ENCODE measurements around the gene PLXDC2. TPM values are rescaled to one million over a fixed set of nuclear protein-coding genes. Genes with fewer than 3 reads are reported as not detected.

Gene PLXDC2
- total RNA-seq, 5 donors from 2014 or later (not counting 1 experiment from before 2014, with no cell fraction given), result 0.49 to 1.1 (median 0.56) TPM

DNA sequence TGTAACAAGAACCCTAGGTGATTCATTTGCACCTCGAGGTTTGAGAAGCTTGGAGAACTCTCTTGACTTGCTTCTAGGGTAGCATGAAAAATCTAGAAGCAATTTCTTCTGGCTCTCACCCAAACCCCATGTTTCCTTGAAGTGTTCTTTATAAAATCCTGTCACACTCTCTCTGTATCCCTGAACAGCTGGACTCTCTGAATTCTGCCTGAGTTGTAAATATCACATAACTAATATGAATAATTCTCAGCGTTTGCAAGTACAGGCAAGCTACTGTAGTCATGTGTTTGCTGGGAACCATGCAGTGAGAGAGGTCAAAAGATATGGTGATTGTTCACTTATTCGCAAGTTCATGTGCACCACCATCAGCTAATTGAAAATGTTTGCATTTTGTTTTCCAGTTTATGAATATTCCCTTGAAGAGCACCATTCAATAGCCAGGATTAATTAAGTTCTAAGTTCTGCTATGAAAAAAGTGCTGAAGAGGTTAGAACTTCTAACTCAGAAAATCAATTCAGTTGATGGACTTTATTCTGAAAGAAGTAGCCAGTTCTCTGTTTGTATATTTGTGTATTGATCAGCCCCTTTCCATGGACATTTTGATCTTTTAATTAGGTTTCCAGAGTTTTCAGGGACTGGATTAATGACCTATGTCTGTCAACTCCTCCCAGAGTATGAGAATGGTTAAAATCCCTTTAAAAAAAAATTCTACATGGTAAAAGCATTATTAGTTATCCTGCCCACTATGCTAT lies 243.0 kb downstream of the PLXDC2 start:
- Mint-ChIP-seq H3K27ac (no peak overlapping the region), H3K4me3 (no peak overlapping the region), H3K36me3 (no peaks in the 10 kb centered on the region), H3K4me1 (no peaks in the 10 kb centered on the region), H3K9me3 (peaks cover 0 to 11% (median 5%) of the 10 kb centered on the region in 3 donors), H3K27me3 (no peaks in the 10 kb centered on the region)
- Histone ChIP-seq H3K36me3 (ENCODE audit: control insufficient read depth in 2 of 2, extremely low read depth in 1 of 2, insufficient read depth in 1 of 2, low read length in 1 of 2) (no peaks in the 10 kb centered on the region), H3K4me3 (ENCODE audit: control insufficient read depth in 1 of 2, extremely low read depth in 1 of 2, low read length in 1 of 2) (no peak overlapping the region), H3K9me3 (no peaks in the 10 kb centered on the region), H3K4me1 (ENCODE audit: control insufficient read depth in 1 of 2, extremely low read depth in 1 of 2, insufficient read depth in 2 of 2, low read length in 2 of 2) (no peaks in the 10 kb centered on the region), H3K27ac (ENCODE audit: low read length) (no peak overlapping the region), H3K27me3 (replicated peaks in 1 of 2; ENCODE audit: control insufficient read depth in 2 of 2, extremely low read depth in 1 of 2, insufficient read depth in 2 of 2, low read length in 1 of 2) (no peaks in the 10 kb centered on the region)
- POLR2A ChIA-PET, result no interaction called here
- WGBS (ENCODE audit: insufficient coverage), result 80% methylated on average over 1 of the region's 3 CpGs
- DNase-seq (no peak), ATAC-seq (replicated peaks in 1 of 4) (no peak)
- CTCF ChIA-PET, result no interaction called here

GRCh38 chr10:20065814-20066213 lies 249.6 kb downstream of the PLXDC2 start:
- ChIA-PET CTCF (no interaction called here), POLR2A (interaction anchor here in 1 of 2 donors (0.6 kb wide), 1 partner anchor 13 kb away, joined by 4 read pairs; no protein-coding TSS in a partner anchor)
- H3K9me3 Mint-ChIP-seq, result peaks cover 2 to 14% (median 13%) of the 10 kb centered on the region in 3 donors
- H3K4me1 Mint-ChIP-seq, result no peaks in the 10 kb centered on the region
- Histone ChIP-seq H3K9me3 (no peaks in the 10 kb centered on the region), H3K27ac (ENCODE audit: low read length) (no peak overlapping the region), H3K4me1 (ENCODE audit: control insufficient read depth in 1 of 2, extremely low read depth in 1 of 2, insufficient read depth in 2 of 2, low read length in 2 of 2) (no peaks in the 10 kb centered on the region), H3K4me3 (ENCODE audit: control insufficient read depth in 1 of 2, extremely low read depth in 1 of 2, low read length in 1 of 2) (no peak overlapping the region), H3K27me3 (replicated peaks in 1 of 2; ENCODE audit: control insufficient read depth in 2 of 2, extremely low read depth in 1 of 2, insufficient read depth in 2 of 2, low read length in 1 of 2) (no peaks in the 10 kb centered on the region), H3K36me3 (ENCODE audit: control insufficient read depth in 2 of 2, extremely low read depth in 1 of 2, insufficient read depth in 1 of 2, low read length in 1 of 2) (no peaks in the 10 kb centered on the region)
- no peaks in the 10 kb centered on the region for H3K27me3 Mint-ChIP-seq
- H3K4me3 Mint-ChIP-seq, result no peak overlapping the region
- no peak overlapping the region for H3K27ac Mint-ChIP-seq
- DNase-seq (no peak), ATAC-seq (replicated peaks in 1 of 4) (no peak)
- H3K36me3 Mint-ChIP-seq, result no peaks in the 10 kb centered on the region
- 88% methylated on average over 3 of the region's 6 CpGs for WGBS (ENCODE audit: insufficient coverage)

DNA sequence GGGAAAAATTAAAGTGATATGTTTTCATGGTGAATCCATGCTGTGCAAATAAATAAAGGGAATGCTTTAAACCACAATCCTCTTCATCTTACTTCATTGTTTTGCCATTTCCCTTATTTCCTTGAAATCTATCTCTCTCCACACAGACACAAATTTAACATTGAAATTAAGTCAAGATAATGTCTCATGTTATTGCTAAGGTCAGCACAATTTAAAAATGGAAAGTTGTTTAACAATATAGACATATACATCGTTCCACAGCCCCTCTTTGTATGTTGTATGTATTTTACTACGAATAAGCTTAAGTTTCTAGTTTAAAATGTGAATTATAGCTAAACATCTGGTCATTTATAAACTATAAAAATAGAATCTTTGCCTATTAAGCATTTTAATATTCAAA lies 256.9 kb downstream of the PLXDC2 start:
- CTCF ChIA-PET, result no interaction called here

GRCh38 chr10:20075713-20076112 lies 259.5 kb downstream of the PLXDC2 start:
- no peak overlapping the region for H3K4me3 ChIP-seq (ENCODE audit: control insufficient read depth in 1 of 2, extremely low read depth in 1 of 2, low read length in 1 of 2)
- no peaks in the 10 kb centered on the region for H3K27me3 ChIP-seq (replicated peaks in 1 of 2; ENCODE audit: control insufficient read depth in 2 of 2, extremely low read depth in 1 of 2, insufficient read depth in 2 of 2, low read length in 1 of 2)
- POLR2A ChIA-PET, result no interaction called here
- WGBS (ENCODE audit: insufficient coverage), result no CpG with 5 or more reads among the region's 1 CpG
- no peak overlapping the region for H3K4me3 Mint-ChIP-seq
- H3K9me3 ChIP-seq, result no peaks in the 10 kb centered on the region
- ATAC-seq (replicated peaks in 1 of 4) (no peak), DNase-seq (no peak)
- H3K27ac Mint-ChIP-seq, result no peak overlapping the region
- H3K4me1 ChIP-seq (ENCODE audit: control insufficient read depth in 1 of 2, extremely low read depth in 1 of 2, insufficient read depth in 2 of 2, low read length in 2 of 2), result no peaks in the 10 kb centered on the region
- no peaks in the 10 kb centered on the region for H3K4me1 Mint-ChIP-seq
- no peaks in the 10 kb centered on the region for H3K36me3 Mint-ChIP-seq
- H3K27me3 Mint-ChIP-seq, result no peaks in the 10 kb centered on the region
- no peaks in the 10 kb centered on the region for H3K36me3 ChIP-seq (ENCODE audit: control insufficient read depth in 2 of 2, extremely low read depth in 1 of 2, insufficient read depth in 1 of 2, low read length in 1 of 2)
- no peak overlapping the region for H3K27ac ChIP-seq (ENCODE audit: low read length)
- CTCF ChIA-PET, result no interaction called here
- H3K9me3 Mint-ChIP-seq, result peaks cover 4 to 28% (median 15%) of the 10 kb centered on the region in 3 donors

More for the DNA sequence above, 256.9 kb downstream of the PLXDC2 start:
- Histone ChIP-seq H3K9me3 (no peaks in the 10 kb centered on the region), H3K36me3 (ENCODE audit: control insufficient read depth in 2 of 2, extremely low read depth in 1 of 2, insufficient read depth in 1 of 2, low read length in 1 of 2) (no peaks in the 10 kb centered on the region), H3K27ac (ENCODE audit: low read length) (no peak overlapping the region), H3K27me3 (replicated peaks in 1 of 2; ENCODE audit: control insufficient read depth in 2 of 2, extremely low read depth in 1 of 2, insufficient read depth in 2 of 2, low read length in 1 of 2) (no peaks in the 10 kb centered on the region), H3K4me3 (ENCODE audit: control insufficient read depth in 1 of 2, extremely low read depth in 1 of 2, low read length in 1 of 2) (no peak overlapping the region), H3K4me1 (ENCODE audit: control insufficient read depth in 1 of 2, extremely low read depth in 1 of 2, insufficient read depth in 2 of 2, low read length in 2 of 2) (no peaks in the 10 kb centered on the region)
- WGBS (ENCODE audit: insufficient coverage), result no CpG with 5 or more reads among the region's 2 CpGs
- Mint-ChIP-seq H3K4me1 (no peaks in the 10 kb centered on the region), H3K36me3 (no peaks in the 10 kb centered on the region), H3K4me3 (no peak overlapping the region), H3K9me3 (peaks cover 2 to 21% (median 19%) of the 10 kb centered on the region in 3 donors), H3K27me3 (no peaks in the 10 kb centered on the region), H3K27ac (no peak overlapping the region)
- POLR2A ChIA-PET, result no interaction called here
- no peak for DNase-seq
- no peak for ATAC-seq (replicated peaks in 1 of 4)

- Mint-ChIP-seq H3K36me3 (no peaks in the 10 kb centered on the region), H3K4me3 (no peak overlapping the region), H3K27ac (no peak overlapping the region), H3K9me3 (peaks cover 2 to 7% (median 4%) of the 10 kb centered on the region in 3 donors), H3K4me1 (no peaks in the 10 kb centered on the region), H3K27me3 (no peaks in the 10 kb centered on the region)
- Histone ChIP-seq H3K9me3 (no peaks in the 10 kb centered on the region), H3K27me3 (replicated peaks in 1 of 2; ENCODE audit: control insufficient read depth in 2 of 2, extremely low read depth in 1 of 2, insufficient read depth in 2 of 2, low read length in 1 of 2) (no peaks in the 10 kb centered on the region), H3K36me3 (ENCODE audit: control insufficient read depth in 2 of 2, extremely low read depth in 1 of 2, insufficient read depth in 1 of 2, low read length in 1 of 2) (no peaks in the 10 kb centered on the region), H3K4me3 (ENCODE audit: control insufficient read depth in 1 of 2, extremely low read depth in 1 of 2, low read length in 1 of 2) (no peak overlapping the region), H3K27ac (ENCODE audit: low read length) (no peak overlapping the region), H3K4me1 (ENCODE audit: control insufficient read depth in 1 of 2, extremely low read depth in 1 of 2, insufficient read depth in 2 of 2, low read length in 2 of 2) (no peaks in the 10 kb centered on the region)
- ChIA-PET POLR2A (interaction anchor here in 1 of 2 donors (0.7 kb wide), 1 partner anchor 115 kb away, joined by 4 read pairs; no protein-coding TSS in a partner anchor), CTCF (no interaction called here)
- DNase-seq, result no peak
- ATAC-seq (replicated peaks in 1 of 4), result no peak
- WGBS (ENCODE audit: insufficient coverage), result no CpG with 5 or more reads among the region's 2 CpGs
Measured at GRCh38 chr10:20084451-20084850, 268.2 kb downstream of the PLXDC2 start.

DNA sequence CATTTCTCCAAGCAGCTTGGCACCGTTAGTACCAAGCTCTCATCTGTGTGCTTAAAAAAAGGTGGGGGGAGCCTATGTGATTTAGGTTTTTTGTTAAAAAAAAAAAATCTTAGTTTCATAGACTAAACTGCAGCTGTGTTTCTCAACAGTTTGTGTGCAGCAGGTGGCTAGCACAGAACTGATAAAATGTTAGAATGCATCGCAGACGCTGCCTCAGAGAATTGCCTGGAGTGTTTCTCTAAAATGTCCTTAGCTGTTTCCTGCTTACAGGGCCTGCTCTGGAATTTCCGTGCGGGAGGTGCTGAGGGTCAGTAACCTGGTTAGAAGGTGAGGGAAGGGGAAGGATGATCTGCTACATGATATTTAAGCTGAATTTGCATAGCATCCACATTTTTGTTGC lies 268.9 kb downstream of the PLXDC2 start:
- Mint-ChIP-seq H3K27me3 (no peaks in the 10 kb centered on the region), H3K27ac (no peak overlapping the region), H3K9me3 (peaks cover 1 to 6% (median 5%) of the 10 kb centered on the region in 3 donors), H3K4me1 (no peaks in the 10 kb centered on the region), H3K4me3 (no peak overlapping the region), H3K36me3 (no peaks in the 10 kb centered on the region)
- DNase-seq (no peak), ATAC-seq (replicated peaks in 1 of 4) (no peak)
- ChIA-PET POLR2A (interaction anchor here in 1 of 2 donors (0.7 kb wide), 1 partner anchor 116 kb away, joined by 4 read pairs; no protein-coding TSS in a partner anchor), CTCF (no interaction called here)
- Histone ChIP-seq H3K9me3 (no peaks in the 10 kb centered on the region), H3K27ac (ENCODE audit: low read length) (no peak overlapping the region), H3K27me3 (replicated peaks in 1 of 2; ENCODE audit: control insufficient read depth in 2 of 2, extremely low read depth in 1 of 2, insufficient read depth in 2 of 2, low read length in 1 of 2) (no peaks in the 10 kb centered on the region), H3K4me3 (ENCODE audit: control insufficient read depth in 1 of 2, extremely low read depth in 1 of 2, low read length in 1 of 2) (no peak overlapping the region), H3K4me1 (ENCODE audit: control insufficient read depth in 1 of 2, extremely low read depth in 1 of 2, insufficient read depth in 2 of 2, low read length in 2 of 2) (no peaks in the 10 kb centered on the region), H3K36me3 (ENCODE audit: control insufficient read depth in 2 of 2, extremely low read depth in 1 of 2, insufficient read depth in 1 of 2, low read length in 1 of 2) (no peaks in the 10 kb centered on the region)
- WGBS (ENCODE audit: insufficient coverage), result 95% methylated on average over 2 of the region's 5 CpGs

All from T-cell (primary cell).